Astrocyte of the hippocampus (primary cell): ENCODE data around the gene CTIF.

ENCODE experiments used
- DNase-seq: peaks from one replicate; pipeline ENCODE4 v3.0.0; 2011; ENCODE audit warnings: low read depth, low spot score

CTIF gene

DNA sequence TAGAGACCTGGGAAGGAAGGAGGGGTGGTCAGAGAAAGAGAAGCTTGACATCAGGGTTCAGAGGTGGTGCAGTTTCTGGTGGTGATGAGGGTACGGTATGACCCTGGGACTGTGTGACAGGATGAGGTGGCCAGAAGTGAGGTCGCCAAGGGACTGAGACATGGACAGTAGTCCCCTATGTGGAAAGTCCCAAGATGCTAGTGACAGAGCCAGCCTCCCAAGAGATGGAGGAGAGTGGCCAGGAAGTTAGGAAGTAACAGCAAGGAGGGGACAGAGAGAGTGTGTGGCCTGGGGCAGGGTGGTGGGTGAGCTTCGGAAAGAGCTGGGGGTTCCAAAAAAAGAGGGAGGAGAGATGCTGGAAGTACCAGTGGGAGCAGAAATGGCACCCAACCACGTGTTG is 345.9 kb downstream of the CTIF start:
- no peak for DNase-seq

DNA sequence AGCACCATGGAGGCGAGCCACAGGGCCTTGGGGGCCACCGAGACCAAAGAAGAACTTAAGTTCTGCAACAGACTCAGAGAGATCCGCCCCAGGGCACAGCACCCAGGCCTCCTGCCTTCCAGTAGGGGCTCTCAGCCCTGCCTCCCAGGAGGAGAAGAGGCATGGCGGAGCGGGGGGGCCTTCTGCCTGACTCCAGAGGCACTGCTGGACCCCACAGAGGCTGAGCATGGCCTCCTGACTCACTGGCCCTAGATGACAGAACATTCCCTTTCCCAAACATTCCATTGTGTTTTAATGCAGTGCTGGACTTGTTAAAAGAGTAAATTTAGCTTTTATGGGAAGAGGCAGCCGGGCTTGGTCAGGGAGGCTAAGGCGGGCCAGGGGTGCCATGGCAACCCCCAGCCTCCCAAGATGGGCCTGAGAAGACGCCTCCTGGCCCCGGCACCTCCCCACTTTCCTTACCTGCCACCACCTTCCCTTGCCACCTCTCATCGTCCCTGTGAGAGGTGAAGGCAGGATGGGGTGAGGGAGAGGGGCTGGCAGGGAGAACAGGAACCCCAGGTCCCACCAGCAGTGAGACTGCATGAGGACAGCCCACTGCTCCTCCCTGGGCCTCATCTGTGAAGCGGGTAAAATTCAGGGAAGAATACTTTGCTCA is 346.6 kb downstream of the CTIF start:
- no peak for DNase-seq

DNA sequence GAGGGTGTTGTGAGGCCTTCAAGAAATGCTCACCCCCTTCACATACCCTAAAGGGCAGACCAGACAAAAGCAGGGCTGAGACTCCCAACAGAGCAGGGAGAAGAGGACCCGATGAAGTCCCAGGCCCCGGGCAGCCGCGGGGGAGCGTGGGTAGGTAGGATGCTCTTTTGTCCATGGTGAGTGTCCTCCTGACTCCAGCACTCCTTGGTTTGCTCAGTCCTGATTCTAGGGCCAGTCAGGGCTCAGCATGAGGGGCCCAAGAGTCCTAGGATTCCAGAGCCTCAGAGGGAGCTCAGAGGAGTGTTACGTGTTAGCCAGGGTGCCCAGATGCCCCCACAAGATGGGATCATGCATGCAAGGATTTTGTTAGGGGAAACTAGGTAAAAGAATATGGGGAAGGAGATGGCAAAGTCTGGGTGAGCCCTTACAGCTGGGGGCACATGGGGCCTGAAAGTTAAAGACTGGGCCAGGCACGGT is 347.1 kb downstream of the CTIF start:
- DNase-seq = no peak

DNA sequence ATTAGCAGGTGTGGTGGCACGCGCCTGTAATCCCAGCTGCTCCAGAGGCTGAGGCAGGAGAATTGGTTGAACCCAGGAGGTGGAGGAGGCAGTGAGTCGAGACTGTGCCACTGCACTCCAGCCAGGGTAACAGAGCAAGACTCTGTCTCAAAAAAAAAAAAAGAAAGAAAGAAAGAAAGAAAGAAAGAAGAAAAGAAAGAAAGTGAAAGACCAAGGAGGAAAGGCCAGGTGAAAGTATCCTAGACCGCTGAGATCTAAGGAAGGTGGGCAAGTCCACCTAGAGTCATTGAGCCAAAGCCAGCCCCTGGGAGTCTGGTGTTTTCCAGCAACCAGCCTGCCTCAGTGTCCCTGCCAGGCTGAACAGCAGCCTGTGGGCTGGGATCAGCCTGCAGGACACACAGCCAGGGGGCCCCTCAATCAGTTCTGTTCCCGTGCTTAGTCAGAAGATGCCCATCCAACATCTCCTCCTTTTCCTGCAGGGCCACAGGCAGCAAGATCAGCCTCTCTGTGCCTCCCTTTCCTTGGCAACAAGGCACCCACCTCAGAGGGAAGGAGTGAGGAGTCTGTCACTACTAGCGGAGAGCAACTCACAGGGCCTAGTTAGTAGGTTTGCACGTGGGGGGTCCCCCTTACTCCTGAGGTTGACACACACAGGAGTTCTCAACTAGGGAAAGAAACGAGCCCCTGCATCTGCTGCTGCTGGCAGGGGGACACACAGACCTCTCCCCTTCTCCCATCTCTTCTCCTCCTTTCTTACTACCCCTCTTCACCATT is 347.9 kb downstream of the CTIF start:
- DNase-seq = no peak

DNA sequence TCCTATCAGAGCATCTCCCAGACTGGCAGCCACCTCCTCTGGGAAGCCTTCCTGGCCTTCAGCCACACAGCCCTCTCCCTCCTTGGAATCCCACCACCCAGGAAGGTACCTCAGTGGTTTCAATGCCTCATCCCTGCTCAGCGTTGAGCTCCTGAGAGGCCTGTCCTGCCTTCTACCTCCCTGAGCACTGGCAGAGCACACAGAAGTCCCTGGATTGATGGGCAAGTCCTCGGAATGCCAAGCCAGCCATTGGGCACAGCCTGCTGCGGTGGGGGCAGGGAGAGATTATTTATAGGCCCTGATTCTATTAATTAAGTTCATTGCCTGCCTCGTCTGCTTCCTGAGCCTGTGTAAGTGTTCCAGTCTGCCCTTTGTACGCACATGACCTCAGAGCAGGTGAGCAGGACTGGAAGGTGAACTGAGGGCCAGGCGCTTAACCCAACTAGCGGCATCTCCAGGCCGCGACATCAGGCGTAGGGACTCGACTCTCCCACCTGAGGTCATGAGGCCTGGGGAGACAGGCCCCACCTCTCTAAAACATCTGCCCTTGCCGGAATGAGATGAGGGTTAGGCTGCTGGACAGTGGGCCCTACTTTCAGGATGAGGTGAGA is 348.6 kb downstream of the CTIF start:
- no peak for DNase-seq

DNA sequence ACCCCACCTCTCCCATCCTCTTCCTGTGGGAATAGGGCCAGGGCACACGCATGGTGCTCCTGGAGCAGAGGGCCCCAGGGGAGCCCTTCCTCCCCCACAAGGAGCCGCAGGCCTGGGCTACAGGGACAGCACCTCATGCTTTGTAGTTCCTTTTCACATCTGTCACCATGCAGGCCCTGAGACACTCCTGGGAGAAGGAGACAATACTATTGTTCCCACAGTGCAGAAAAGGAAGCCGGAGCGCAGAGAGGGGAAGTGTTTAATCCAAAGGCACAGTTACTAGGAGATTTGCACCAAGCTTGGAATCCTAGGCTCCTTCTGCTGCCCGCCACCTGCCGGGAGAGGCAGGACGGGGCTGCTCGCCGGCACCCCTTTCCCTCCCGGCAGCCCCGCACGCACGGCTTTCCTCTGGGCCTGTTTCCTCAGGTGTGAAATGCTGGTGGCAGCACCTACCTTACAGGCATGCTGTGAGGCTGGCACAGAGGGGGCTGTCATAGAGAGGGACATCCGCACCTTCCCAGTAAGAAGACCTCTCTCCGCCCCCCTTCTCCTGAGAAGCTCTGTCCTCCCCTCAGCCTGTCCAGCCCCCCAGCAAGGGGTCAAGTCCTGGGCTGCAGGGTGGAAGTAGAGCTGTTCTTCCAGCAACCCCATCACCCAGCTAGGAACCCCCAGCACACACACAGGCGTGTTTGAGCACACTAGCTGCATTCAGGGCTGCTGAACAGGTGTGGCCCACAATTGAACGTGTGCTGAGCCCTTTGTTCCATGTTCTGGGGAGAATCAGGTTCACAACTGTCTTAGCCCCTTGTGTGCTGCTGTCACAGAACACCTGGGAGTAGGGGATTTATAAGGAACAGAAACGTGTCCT is 349.3 kb downstream of the CTIF start:
- no peak for DNase-seq

DNA sequence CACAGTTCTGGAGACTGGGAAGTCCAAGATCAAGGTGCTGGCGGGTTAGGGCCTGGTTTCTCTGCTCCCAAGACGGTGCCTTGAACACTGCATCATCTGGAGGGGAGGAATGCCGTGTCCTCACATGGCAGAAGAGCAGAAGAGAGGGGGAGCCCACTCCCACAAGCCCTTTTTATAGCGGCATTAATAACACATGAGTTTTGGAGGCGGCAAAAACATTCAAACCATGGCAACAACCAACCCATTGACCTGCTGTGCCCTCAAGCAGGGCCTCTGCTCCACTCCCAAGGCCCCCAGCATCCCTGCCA is 349.9 kb downstream of the CTIF start:
- no peak for DNase-seq

DNA sequence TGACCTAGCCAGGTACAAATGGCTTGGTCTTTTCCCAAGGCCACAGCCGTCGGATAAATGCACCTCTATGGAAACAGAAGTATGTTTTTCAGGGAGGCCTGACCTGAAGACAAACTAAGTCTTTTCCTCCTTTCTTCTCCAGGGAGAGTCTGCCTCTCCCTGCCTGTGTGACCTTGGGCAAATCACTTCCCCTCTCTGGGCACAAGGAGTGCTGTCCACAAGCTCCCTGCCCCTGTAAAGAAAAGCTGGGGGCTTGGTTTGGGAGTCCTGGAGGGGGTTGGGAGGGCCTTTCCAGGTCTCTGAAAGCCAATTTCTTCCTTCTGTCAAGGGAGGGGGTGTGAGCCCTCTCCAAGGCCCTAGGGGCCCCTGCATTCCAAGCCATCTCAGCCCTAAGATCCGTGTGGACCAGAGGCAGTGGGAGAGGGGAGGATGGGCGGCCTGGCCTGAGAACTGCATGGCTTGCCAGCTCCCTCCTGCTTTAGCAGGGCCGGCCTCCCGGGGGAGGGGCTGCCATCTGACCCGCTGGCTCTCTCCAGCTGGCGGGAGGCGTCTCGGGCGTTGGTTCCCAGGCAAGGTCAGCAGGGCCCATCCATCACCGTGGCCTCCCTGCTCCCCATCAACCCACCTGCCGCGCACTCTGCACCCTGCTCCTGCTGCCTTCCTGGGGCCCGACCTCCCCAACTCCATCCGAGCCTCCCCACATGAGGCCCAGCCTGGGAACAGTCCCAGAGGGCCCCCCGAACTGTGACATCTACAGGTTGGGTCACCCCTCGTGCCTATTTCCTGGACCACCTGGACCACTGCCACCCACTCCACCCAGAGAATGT is 350.5 kb downstream of the CTIF start:
- DNase-seq = peak; percentile 55

DNA sequence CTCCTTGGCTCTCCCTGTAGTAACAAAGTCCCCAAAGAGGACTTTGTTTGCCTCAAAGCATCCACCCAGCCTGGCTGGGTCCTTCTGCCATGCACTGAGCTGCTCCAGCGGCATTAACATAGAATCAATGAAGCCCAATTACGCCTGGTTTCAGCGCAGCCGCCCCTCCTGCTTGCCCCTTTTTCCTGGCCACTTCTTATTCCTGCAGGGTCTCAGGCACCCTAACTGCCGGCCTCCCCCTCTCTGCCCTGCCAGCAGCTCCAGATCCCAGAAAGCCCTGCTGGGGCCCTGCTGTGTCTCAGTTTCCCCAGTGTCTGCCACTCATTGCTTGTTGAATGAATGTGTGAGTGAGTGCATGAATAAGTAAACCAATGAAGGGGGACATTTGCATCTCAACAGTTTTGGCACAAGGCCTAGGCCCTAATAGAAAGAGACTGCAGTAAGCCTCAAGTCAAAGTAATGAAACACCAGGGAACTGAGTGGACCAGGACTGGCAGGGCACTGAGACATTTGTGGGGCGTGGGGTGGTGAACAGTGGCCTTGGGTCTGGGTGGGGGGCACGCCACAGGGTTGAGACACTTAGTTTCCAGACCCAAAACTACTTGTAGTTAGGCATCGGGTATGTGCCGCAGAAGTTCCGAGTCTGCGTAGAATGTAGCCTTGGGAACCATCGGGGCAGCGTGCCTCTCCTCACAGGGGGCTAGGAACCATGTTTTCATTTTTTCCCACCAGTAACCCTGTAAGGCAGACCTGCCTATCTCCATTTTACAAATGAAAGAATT is 351.3 kb downstream of the CTIF start:
- no peak for DNase-seq

DNA sequence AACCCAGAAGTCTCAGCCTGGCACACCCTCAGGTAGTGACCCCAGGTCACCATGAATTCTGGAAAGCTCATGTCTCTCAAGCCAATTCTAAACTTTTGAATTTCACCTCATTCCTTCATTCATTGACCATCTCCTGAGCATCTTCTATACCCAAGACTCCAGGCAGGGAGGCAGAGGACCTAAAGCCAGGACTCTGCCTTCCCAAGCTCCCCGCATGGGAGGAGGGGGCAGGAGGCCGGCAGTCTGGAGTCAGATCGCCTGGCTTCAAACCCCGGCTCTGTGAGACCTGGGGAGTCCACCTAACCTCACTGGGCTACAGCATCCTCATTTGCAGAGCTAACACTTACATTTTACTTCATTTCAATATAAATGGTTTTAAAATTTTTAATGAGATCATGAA is 352.9 kb downstream of the CTIF start:
- no peak for DNase-seq

DNA sequence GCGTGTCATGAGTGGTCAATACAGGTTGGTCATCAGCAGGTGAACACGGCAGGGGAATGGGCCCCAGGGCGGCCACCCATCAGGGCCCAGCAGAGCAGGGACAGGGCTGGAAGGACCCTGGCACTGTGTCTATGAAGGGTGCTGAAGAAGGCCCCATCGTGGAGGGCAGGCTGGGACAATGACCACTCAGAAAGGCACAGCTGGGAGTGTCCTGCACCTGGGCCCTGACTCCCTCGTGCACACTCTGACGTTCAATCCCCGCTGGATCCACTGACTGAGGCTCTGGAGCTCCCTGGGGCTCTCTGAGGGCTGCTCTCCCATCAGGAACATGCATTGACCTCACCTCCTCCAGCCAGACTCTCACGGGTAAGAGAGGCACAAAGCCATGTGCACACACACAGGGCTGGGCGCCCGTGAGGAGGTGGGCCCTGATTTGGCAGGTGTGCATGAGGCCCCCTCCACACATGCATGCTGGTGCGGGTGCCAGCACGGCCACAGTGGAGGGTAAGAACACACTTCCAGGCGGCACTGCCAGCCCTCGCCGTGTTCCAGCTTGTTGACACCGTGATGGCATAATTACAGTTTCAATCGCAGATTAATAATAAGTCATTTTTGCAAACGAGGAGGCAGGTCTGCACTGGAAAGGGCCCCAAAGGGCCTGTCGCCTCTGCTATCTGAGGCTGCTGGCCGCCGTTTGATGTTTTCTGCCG is 353.5 kb downstream of the CTIF start:
- DNase-seq = no peak

DNA sequence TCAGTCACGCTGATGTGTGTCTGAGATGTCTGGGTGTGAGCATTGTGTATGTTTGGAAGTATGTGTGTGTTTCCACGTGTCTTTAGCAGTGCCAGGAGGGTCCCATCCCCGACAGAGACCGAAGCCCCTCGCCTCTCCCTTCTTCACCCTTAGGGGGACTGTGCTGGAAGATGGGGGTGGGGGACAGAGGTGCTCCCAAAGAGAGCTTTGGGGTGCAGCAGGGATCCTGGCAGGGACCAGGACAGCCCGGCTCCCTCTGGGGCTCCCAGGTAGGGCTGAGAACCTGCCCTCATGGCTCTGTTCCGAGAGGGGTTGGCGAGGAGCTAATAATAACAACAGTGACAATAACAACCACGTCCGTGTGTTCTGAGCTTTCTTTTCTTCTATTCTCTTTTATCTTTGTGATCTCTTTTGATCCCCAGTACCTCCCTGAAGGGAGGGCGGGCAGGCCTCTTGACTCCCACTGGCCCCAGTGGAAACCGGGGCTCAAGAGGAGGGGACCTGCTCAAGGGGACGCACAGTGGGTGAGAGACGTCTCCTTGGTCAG is 354.3 kb downstream of the CTIF start:
- peak; percentile 26 for DNase-seq

DNA sequence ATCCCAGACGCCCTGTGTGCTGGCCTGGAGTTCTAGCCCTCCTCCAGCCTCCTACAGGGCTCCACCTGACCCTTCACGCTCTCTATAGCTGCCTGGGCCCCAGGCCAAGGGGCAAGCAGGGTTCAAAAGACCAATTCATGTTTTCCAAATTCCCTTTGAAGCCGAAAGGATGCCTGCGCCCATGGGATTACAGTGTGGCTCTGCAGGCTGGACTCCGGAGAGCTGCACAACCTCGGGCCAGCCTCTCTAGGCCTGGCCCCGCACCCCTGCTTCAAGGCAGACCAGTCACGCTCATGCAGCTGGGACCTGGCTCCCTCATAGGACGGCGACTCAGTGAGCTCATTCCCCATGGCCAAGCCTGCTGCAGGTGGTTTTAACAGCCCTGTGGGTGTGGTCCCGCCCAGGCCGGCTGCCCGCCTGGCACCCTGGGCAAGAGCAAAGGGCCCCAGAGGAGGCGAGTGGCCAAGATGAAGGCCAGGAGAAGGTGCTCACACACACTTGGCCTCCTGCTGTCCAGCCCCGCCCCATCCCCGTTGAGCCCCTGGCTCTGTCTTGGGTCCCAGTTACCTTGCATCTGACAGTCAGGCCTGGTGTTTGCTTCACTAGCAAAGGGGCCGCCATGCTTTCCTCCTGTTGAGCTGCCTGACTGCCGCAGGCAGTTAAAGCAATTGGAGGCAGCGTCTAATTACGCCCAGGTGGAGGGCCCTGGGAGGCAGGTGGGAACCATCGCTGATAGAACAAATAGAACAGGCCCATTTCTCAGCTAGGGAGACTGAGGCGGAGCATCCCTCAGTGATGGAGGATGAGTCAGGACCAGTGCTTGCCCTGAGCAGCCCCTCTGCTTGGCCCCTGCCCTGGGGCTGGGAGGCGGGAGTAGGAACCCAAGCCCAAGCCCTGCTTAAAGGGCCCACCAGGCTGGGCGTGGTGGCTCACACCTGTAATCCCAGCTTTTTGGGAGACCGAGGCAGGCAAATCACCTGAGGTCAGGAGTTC is 355.1 kb downstream of the CTIF start:
- DNase-seq = no peak

DNA sequence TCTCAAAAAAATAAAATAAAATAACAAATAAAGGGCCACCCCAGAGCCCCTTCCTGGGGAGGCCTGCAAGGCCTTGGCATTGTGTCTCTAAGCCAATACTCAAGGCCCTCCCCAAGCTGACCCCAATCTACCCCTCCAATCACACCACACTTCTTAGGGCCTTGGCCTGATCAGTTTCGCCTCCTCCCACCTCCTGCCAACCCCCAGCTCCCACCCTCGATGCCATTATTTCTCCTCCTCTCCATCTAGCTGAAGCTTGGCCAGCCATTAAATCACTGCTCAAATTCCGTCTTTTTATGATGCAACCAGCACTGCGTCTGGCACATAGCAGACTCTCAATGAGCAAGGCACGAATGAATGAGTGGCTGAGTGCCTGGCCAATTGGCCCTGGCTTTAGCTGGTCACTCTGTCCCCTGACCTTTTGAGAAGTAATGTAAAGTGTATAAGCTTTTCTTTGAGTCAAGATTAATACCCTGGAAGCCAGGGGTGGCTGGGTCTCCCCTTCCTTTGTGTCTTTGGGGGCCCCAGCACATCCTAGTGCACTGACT is 356.0 kb downstream of the CTIF start:
- DNase-seq = no peak

DNA sequence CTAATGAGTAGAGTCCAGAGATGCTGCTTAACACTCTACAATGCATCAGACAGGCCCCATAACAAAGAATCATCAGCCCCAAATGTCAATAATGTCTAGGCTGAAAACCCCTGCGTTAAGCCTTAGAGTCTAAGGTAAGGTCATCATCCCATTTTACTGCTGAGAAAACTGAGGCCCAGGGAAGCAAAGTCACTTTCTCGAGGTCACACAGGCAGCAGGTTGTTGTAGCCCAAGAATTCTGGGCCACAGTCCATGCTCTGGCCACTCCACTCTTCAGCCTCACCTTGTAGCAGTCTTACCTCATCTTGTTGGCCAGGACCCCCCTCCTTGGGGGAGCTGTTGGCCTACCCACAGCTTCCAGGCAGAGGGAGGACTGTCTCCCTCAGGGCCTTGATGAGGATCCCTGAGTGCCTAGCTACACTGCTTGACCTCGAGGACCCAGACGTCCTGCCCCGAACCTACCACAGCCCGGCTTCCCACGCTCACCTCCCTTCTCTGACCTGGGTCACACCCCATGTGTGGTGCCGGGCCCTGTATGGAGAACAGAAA is 357.6 kb downstream of the CTIF start:
- DNase-seq = no peak

DNA sequence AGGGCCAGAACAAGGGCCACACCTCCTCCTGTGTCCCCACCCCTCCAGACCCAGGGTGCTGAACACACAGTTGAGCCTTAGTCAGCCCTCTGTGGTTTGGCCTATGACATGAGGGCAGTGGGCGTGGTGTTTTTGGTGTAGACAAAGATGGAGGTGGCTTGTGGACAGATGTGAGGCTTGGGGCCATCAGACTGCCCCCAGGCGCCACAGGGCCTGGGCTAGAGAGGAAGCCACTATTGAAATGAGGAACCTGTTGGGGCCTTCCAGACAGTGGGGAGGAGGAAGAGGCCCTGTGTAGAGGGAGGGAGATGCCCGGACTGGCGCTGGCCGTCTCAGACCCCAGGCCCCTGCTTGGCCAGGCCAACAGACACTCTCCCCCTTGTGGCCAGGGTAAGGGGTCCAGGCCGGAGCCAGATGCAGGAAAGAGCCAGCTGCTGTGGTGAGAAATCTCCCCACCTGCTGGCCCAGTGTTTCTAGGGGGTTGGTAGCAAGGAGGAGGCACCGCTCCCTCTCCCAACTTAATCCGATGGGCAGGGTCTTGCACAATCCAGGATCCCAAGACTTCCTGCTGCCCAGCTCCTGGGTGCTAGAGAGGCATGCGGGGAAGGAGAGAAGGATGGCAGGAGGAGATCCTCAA is 358.2 kb downstream of the CTIF start:
- DNase-seq = no peak

DNA sequence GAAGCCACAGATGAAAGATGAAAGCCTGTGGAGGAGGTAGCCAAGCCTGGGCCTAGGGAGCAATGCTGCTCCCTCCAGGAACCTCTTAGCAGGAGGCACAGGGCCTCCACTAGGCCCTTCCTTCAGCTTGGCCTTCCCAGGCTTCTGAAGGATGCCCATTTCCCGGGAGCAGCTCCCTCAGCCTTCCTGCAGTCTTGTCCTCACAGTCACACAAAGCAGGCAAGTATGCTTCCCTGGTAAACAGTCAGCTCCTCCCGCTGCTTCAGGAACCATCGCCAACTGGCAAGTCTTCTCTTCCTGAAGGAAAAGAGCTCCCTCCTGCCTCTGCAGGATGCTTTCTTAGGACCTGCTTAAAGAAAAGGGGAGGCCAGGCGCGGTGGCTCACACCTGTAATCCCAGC is 358.7 kb downstream of the CTIF start:
- peak; percentile 26 for DNase-seq
